ENCODE data around the gene ANKFN1.

GRCh38 chr17:56478836-56479447 is 325.7 kb downstream of the ANKFN1 start:
- TF ChIP-seq EP300 (IDR thresholded peaks at IDR 0.05; ENCODE audit: borderline replicate concordance in 1 of 2, control insufficient read depth in 1 of 2, low read depth in 2 of 2, low read length in 2 of 2) = no peak
- no peak for TF ChIP-seq POLR2AphosphoS5 (IDR thresholded peaks at IDR 0.05; ENCODE audit: low read length)
- peak; percentile 45 to 53 (median 53); a peak in 5 of 6 replicates for TF ChIP-seq CTCF (IDR thresholded peaks at IDR 0.05 in 2 of 3, conservative IDR thresholded peaks at IDR 0.05 in 1 of 3; ENCODE audit: control insufficient read depth in 2 of 3, extremely low read depth in 1 of 3, insufficient read depth in 1 of 3, low read depth in 3 of 3, low read length in 3 of 3)
- no peak for TF ChIP-seq USF1 (IDR thresholded peaks at IDR 0.05; ENCODE audit: borderline replicate concordance, extremely low read length, insufficient read depth, low read depth, low read length)
- TF ChIP-seq JUND (IDR thresholded peaks at IDR 0.05; ENCODE audit: low read depth, low read length) = no peak
- no peak for TF ChIP-seq TCF12 (IDR thresholded peaks at IDR 0.05; ENCODE audit: low read depth, low read length)
- TF ChIP-seq SMC3 (IDR thresholded peaks at IDR 0.05; ENCODE audit: borderline replicate concordance, low read length) = peak; percentile 65
- no peak for TF ChIP-seq ZBED1 (IDR thresholded peaks at IDR 0.05; ENCODE audit: borderline replicate concordance)
- TF ChIP-seq POLR2A (IDR thresholded peaks at IDR 0.05; ENCODE audit: low read depth, low read length) = no peak
- no peak for TF ChIP-seq CUX1 (IDR thresholded peaks at IDR 0.05; ENCODE audit: insufficient replicate concordance, low read depth, low read length)
- TF ChIP-seq ZNF274 (IDR thresholded peaks at IDR 0.05; ENCODE audit: insufficient read depth, insufficient read length) = no peak
- no peak for TF ChIP-seq SIN3A (IDR thresholded peaks at IDR 0.05; ENCODE audit: low read depth, low read length)
- TF ChIP-seq SREBF2 (IDR thresholded peaks at IDR 0.05; ENCODE audit: low read length) = no peak
